LNCaP clone FGC (cell line): ENCODE measurements around the gene GPC5.

ENCODE experiments used
- DNase-seq: peaks from one replicate; pipeline ENCODE4 v3.0.0-alpha.2; 2011; ENCODE audit warnings: low read depth
- H3K4me3 ChIP-seq: 2 replicates; pipeline ENCODE4 v1.5.1; 2011; ENCODE audit warnings: mild to moderate bottlenecking, low read depth, low read length, control low read depth
- TF ChIP-seq, protein P1 (sequence below): IDR thresholded peaks from 2 replicates; pipeline ENCODE4 v1.5.1; 2012; ENCODE audit warnings: mild to moderate bottlenecking; ENCODE audit not compliant: control insufficient read depth, insufficient read depth; ENCODE audit errors: extremely low read depth

The GPC5 gene

GRCh38 chr13:92592757-92593156 lies 1194.3 kb downstream of the GPC5 start:
- TF ChIP-seq, protein P1, sequence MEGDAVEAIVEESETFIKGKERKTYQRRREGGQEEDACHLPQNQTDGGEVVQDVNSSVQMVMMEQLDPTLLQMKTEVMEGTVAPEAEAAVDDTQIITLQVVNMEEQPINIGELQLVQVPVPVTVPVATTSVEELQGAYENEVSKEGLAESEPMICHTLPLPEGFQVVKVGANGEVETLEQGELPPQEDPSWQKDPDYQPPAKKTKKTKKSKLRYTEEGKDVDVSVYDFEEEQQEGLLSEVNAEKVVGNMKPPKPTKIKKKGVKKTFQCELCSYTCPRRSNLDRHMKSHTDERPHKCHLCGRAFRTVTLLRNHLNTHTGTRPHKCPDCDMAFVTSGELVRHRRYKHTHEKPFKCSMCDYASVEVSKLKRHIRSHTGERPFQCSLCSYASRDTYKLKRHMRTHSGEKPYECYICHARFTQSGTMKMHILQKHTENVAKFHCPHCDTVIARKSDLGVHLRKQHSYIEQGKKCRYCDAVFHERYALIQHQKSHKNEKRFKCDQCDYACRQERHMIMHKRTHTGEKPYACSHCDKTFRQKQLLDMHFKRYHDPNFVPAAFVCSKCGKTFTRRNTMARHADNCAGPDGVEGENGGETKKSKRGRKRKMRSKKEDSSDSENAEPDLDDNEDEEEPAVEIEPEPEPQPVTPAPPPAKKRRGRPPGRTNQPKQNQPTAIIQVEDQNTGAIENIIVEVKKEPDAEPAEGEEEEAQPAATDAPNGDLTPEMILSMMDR, result no peak
- H3K4me3 ChIP-seq, result no peak overlapping the region
- DNase-seq, result no peak

GRCh38 chr13:92602560-92602959 lies 1204.1 kb downstream of the GPC5 start:
- DNase-seq, result no peak
- H3K4me3 ChIP-seq, result no peak overlapping the region
- TF ChIP-seq, protein P1, result no peak

GRCh38 chr13:92609376-92609775 lies 1211.0 kb downstream of the GPC5 start:
- H3K4me3 ChIP-seq, result no peak overlapping the region
- TF ChIP-seq, protein P1, result no peak
- DNase-seq, result no peak

GRCh38 chr13:92612892-92613291 lies 1214.5 kb downstream of the GPC5 start:
- TF ChIP-seq, protein P1, result no peak
- H3K4me3 ChIP-seq, result no peak overlapping the region
- no peak for DNase-seq

- TF ChIP-seq, protein P1, result no peak
- H3K4me3 ChIP-seq, result no peak overlapping the region
- DNase-seq, result no peak
These were observed 1215.5 kb downstream of the GPC5 start for GRCh38 chr13:92613921-92614320.

DNA sequence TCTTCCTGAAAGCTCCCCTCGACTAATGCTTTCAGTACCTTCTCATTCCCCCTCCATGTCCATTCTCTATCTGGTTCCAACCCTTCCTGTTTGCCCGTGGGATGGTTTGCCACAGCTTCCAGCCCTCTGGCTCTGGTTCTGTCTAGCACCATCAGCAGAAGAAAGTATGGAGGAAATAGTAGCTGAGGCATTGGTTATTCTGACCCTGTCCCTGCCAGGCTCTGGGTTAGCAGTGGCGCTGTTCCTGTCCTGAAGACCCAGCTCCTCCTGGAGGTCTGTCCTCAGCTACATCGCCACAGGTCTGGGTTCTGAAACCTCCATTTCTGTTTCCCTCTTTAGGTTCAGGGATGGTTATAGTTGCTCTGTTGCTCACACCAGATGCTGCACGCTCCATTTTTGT lies 1223.6 kb downstream of the GPC5 start:
- no peak overlapping the region for H3K4me3 ChIP-seq
- TF ChIP-seq, protein P1, result no peak
- DNase-seq, result no peak

DNA sequence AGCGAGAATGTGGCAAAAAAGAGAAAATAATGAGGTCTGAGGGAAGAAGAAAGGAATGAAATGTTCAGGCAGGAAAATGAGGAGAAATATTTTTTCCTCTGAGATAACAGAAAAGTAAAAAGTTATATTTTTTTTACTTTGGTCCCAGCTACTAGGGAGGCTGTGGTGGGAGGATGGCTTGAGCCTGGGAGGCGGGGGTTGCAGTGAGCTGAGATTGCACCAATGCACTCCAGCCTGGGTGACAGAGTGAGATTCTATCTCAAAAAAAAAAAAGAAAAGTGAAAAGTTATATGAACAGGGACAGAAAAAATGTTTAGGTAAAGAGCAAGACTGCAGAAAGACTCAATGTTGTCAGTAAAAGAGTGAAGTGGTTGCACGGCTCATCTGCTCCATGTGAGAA lies 1224.5 kb downstream of the GPC5 start:
- TF ChIP-seq, protein P1, result no peak
- H3K4me3 ChIP-seq, result no peak overlapping the region
- DNase-seq, result no peak
